Measurements from ENCODE around the gene RBPMS2.

- TF ChIP-seq CTCF (IDR thresholded peaks at IDR 0.05) (no peak), ZFX (IDR thresholded peaks at IDR 0.05; ENCODE audit: borderline replicate concordance) (no peak)
These were observed 71.8 kb downstream of the RBPMS2 start for GRCh38 chr15:64703632-64703959.

All from 22Rv1 (cell line).